HG02642 (cell line): ENCODE data around the gene ADAR.

ENCODE experiments used
- ATAC-seq: cut with Tn5 transposase; IDR thresholded peaks from one replicate; pipeline ENCODE4 v1.9.1; 2021; ENCODE audit warnings: mild to moderate bottlenecking; ENCODE audit not compliant: unreplicated experiment, poor library complexity

The ADAR gene

GRCh38 chr1:154536570-154536969, 71.4 kb downstream of the ADAR start:
- no peak for ATAC-seq

- ATAC-seq, result no peak
These were observed 73.8 kb downstream of the ADAR start for GRCh38 chr1:154533952-154534844.
